ENCODE results near the gene CARS2. TPM values are rescaled to one million over a fixed set of nuclear protein-coding genes. Genes with fewer than 3 reads are reported as not detected.

The CARS2 gene
- polyA plus RNA-seq, 5 donors = 65.3 to 80.5 (median 70.1) TPM

Other genes starting within 250 kb of the CARS2 start
- 10 to 100 TPM; 16.0 to 23.2 (median 20.7) TPM for gene RAB20, start 144.4 kb downstream of the CARS2 start, polyA plus RNA-seq (ENCODE audit: insufficient read depth in 1 of 5, insufficient read length in 5 of 5, low replicate concordance in 1 of 5)
- 10 to 100 TPM; 34.3 to 44.8 (median 41.0) TPM for gene NAXD, start 90.6 kb downstream of the CARS2 start, polyA plus RNA-seq (ENCODE audit: insufficient read depth in 1 of 5, insufficient read length in 5 of 5, low replicate concordance in 1 of 5)
- gene ING1, start 7.6 kb upstream of the CARS2 start, polyA plus RNA-seq (ENCODE audit: insufficient read depth in 1 of 5, insufficient read length in 5 of 5, low replicate concordance in 1 of 5) = 10 to 100 TPM; 19.6 to 24.9 (median 20.7) TPM
- gene ANKRD10, start 209.0 kb upstream of the CARS2 start, polyA plus RNA-seq (ENCODE audit: insufficient read depth in 1 of 5, insufficient read length in 5 of 5, low replicate concordance in 1 of 5) = 100 to 1,000 TPM; 262 to 475 (median 455) TPM

All from right lung (tissue), 5 donors.